GM20000 (cell line): ENCODE results near the gene FXYD4.

Experiments used
- DNase-seq: peaks from one replicate; pipeline ENCODE4 v3.0.0; 2012; ENCODE audit warnings: low spot score
- CTCF ChIP-seq: IDR thresholded peaks from 2 replicates; pipeline ENCODE4 v1.5.1; 2012; ENCODE audit warnings: mild to moderate bottlenecking, control low read depth; ENCODE audit errors: extremely low read depth, missing control alignments

The FXYD4 gene

GRCh38 chr10:43373461-43373860, 2.0 kb downstream of the FXYD4 start:
- no peak for TF ChIP-seq CTCF
- DNase-seq = no peak

GRCh38 chr10:43374194-43374593, 2.8 kb downstream of the FXYD4 start:
- no peak for TF ChIP-seq CTCF
- no peak for DNase-seq

- no peak for DNase-seq
- TF ChIP-seq CTCF = no peak
These were observed 4.1 kb downstream of the FXYD4 start for GRCh38 chr10:43375401-43376020.

GRCh38 chr10:43376046-43376635, 4.7 kb downstream of the FXYD4 start:
- no peak for DNase-seq
- TF ChIP-seq CTCF = no peak

GRCh38 chr10:43376828-43377423, 5.5 kb downstream of the FXYD4 start:
- DNase-seq = no peak
- TF ChIP-seq CTCF = peak; percentile 16

- DNase-seq = no peak
- no peak for TF ChIP-seq CTCF
These were observed 6.0 kb downstream of the FXYD4 start for GRCh38 chr10:43377424-43377883.

GRCh38 chr10:43380610-43381222, 9.3 kb downstream of the FXYD4 start:
- TF ChIP-seq CTCF = no peak

More at GRCh38 chr10:43380610-43381222, 9.3 kb downstream of the FXYD4 start:
- DNase-seq = no peak
